Liver (tissue), 9 donors: ENCODE measurements around the gene APOL6. TPM values are rescaled to one million over a fixed set of nuclear protein-coding genes. Genes with fewer than 3 reads are reported as not detected.

Experiments used
- DNase-seq: peaks from one replicate; pipeline ENCODE4 v3.0.0-alpha.2; 2017; ENCODE audit warnings: low spot score
- H3K27ac ChIP-seq, 2 donors: one replicate each; pipeline ENCODE4 v1.7.0; 2013; ENCODE audit warnings: inconsistent platforms in 2 of 2, low read length in 2 of 2, control low read depth in 1 of 2, low read depth in 1 of 2, mild to moderate bottlenecking in 1 of 2
- H3K27me3 ChIP-seq, 4 donors: one replicate each; pipeline versions ENCODE4 v1.6.1 to v1.7.0; 2013; ENCODE audit warnings: low read length in 3 of 4, inconsistent platforms in 1 of 4, mild to moderate bottlenecking in 1 of 4, moderate library complexity in 1 of 4; ENCODE audit not compliant: control insufficient read depth in 4 of 4, insufficient read depth in 4 of 4
- H3K36me3 ChIP-seq, 4 donors: one replicate each; pipeline versions ENCODE4 v1.6.1 to v1.7.0; 2013; ENCODE audit warnings: low read length in 3 of 4, mild to moderate bottlenecking in 3 of 4, low read depth in 1 of 4, moderate library complexity in 1 of 4; ENCODE audit not compliant: control insufficient read depth in 4 of 4, insufficient read depth in 3 of 4
- H3K4me1 ChIP-seq, 4 donors: one replicate each; pipeline versions ENCODE4 v1.6.1 to v1.7.0; 2013; ENCODE audit warnings: low read length in 3 of 4, mild to moderate bottlenecking in 3 of 4, moderate library complexity in 1 of 4; ENCODE audit not compliant: control insufficient read depth in 4 of 4, insufficient read depth in 4 of 4
- H3K4me3 ChIP-seq, 3 donors: one replicate each; pipeline versions ENCODE4 v1.6.1 to v1.7.0; 2013; ENCODE audit warnings: low read length in 3 of 3, control low read depth in 1 of 3, low read depth in 1 of 3, mild to moderate bottlenecking in 1 of 3
- H3K9ac ChIP-seq, 2 donors: one replicate each; pipeline ENCODE4 v1.7.0; 2013; ENCODE audit warnings: low read length in 2 of 2, mild to moderate bottlenecking in 2 of 2, moderate library complexity in 2 of 2, control low read depth in 1 of 2, low read depth in 1 of 2
- H3K9me3 ChIP-seq, 4 donors: one replicate each; pipeline versions ENCODE4 v1.6.1 to v1.7.0; 2013; ENCODE audit warnings: low read length in 3 of 4; ENCODE audit not compliant: control insufficient read depth in 4 of 4
- ATF3 ChIP-seq: IDR thresholded peaks from 2 replicates; pipeline ENCODE4 v1.6.1; 2016; ENCODE audit warnings: antibody characterized with exemption
- EGR1 ChIP-seq, 2 donors: IDR thresholded peaks; 2 replicates each; pipeline ENCODE4 v1.6.1; 2016 to 2018; ENCODE audit warnings: antibody characterized with exemption in 2 of 2, low read depth in 2 of 2
- FOXA1 ChIP-seq: IDR thresholded peaks from 2 replicates; pipeline ENCODE4 v1.6.1; 2016; ENCODE audit warnings: antibody characterized with exemption
- FOXA2 ChIP-seq: IDR thresholded peaks from 2 replicates; pipeline ENCODE4 v1.6.1; 2016; ENCODE audit warnings: antibody characterized with exemption
- GABPA ChIP-seq, 2 donors: IDR thresholded peaks in 1 of 2; conservative IDR thresholded peaks in 1 of 2; 2 replicates each; pipeline ENCODE4 v1.6.1; 2016; ENCODE audit warnings: antibody characterized with exemption in 2 of 2, mild to moderate bottlenecking in 1 of 2, moderate library complexity in 1 of 2
- HNF4A ChIP-seq, 2 donors: conservative IDR thresholded peaks; 2 replicates each; pipeline ENCODE4 v1.6.1; 2016; ENCODE audit warnings: antibody characterized with exemption in 2 of 2, mild to moderate bottlenecking in 2 of 2
- HNF4G ChIP-seq: IDR thresholded peaks from 2 replicates; pipeline ENCODE4 v1.6.1; 2016; ENCODE audit warnings: antibody characterized with exemption
- JUND ChIP-seq, 2 donors: IDR thresholded peaks; 2 replicates each; pipeline ENCODE4 v1.6.1; 2016; ENCODE audit warnings: antibody characterized with exemption in 2 of 2
- NR2F2 ChIP-seq: IDR thresholded peaks from 2 replicates; pipeline ENCODE4 v1.6.1; 2016; ENCODE audit warnings: antibody characterized with exemption
- RAD21 ChIP-seq, 2 donors: IDR thresholded peaks; 2 replicates each; pipeline ENCODE4 v1.6.1; 2016; ENCODE audit warnings: antibody characterized with exemption in 2 of 2, mild to moderate bottlenecking in 2 of 2
- REST ChIP-seq: IDR thresholded peaks from 2 replicates; pipeline ENCODE4 v1.6.1; 2016; ENCODE audit warnings: antibody characterized with exemption, mild to moderate bottlenecking
- RXRA ChIP-seq, 2 donors: IDR thresholded peaks; 2 replicates each; pipeline ENCODE4 v1.6.1; 2017 to 2018; ENCODE audit warnings: antibody characterized with exemption in 2 of 2, mild to moderate bottlenecking in 1 of 2
- SP1 ChIP-seq: IDR thresholded peaks from 2 replicates; pipeline ENCODE4 v1.6.1; 2018; ENCODE audit warnings: antibody characterized with exemption, mild to moderate bottlenecking
- TAF1 ChIP-seq: conservative IDR thresholded peaks from 2 replicates; pipeline ENCODE4 v1.6.1; 2016; ENCODE audit warnings: antibody characterized with exemption, mild to moderate bottlenecking
- YY1 ChIP-seq: IDR thresholded peaks from 2 replicates; pipeline ENCODE4 v1.6.1; 2016; ENCODE audit warnings: antibody characterized with exemption, mild to moderate bottlenecking
- ZBTB33 ChIP-seq: IDR thresholded peaks from 2 replicates; pipeline ENCODE4 v1.6.1; 2016; ENCODE audit warnings: antibody characterized with exemption
- WGBS: extraction: QIAGEN DNeasy Blood & Tissue Kit; methylation state at CpG from one replicate; pipeline ENCODE4 v1.1.7; 2013; 5-methylcytosine and 5-hydroxymethylcytosine counted together
- polyA plus RNA-seq, 2 donors: library from polyadenylated mRNA; stranded (reverse) in 1 of 2; unstranded in 1 of 2; fragments of 200-250 nt in 1 of 2; fragments of >200 nt in 1 of 2; fragmentation: Nextera tagmentation in 1 of 2; extraction: Ambion mirVana in 1 of 2; gene quantifications; one replicate each; pipeline versions ENCODE4 v1.2.1 to v1.2.3, GENCODE V29; 2013 to 2015
- total RNA-seq, 2 donors: library from RNA; depleted of rRNA; stranded (reverse); fragments of >200 nt; gene quantifications; one replicate each; pipeline ENCODE4 v1.2.3, GENCODE V29; 2014
- TF ChIP-seq, protein P1 (sequence below): IDR thresholded peaks from 2 replicates; pipeline ENCODE4 v1.6.1; 2016; ENCODE audit warnings: antibody characterized with exemption
- TF ChIP-seq, protein P2 (sequence below): fragments of 150-350 bp; IDR thresholded peaks from 2 replicates; pipeline ENCODE4 v1.5.1; 2017; ENCODE audit warnings: improper control_type of control experiment, low read depth, low read length; ENCODE audit not compliant: missing input control
- donor health status: healthy.
- donor health status: healthy.
- donor health status: healthy.
- donor health status: healthy.
- donor health status: healthy.

APOL6 gene
- total and polyA plus RNA-seq, 4 donors: 10.3 to 80.1 (median 17.3) TPM

DNA sequence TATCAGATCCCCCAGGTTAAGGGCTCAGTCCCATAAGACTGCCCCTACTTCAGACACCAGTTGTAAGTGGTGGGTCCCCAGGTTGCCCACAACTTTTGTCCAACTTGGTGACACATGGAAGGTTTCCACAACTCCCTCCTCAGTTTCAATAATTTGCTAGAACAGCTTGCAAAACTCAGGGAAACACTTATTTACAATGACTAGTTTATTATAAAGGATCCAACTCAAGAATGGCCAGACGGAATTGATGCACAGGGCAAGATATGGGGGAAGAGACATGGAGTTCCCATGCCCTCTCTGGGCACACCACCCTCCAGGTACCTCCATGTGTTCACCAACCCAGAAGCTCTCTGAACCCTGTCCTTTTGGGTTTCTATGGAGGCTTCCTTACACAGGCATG lies 5.6 kb downstream of the APOL6 start:
- TF ChIP-seq FOXA1: no peak
- no peak for TF ChIP-seq FOXA2
- no peak for TF ChIP-seq ATF3
- TF ChIP-seq, protein P1, sequence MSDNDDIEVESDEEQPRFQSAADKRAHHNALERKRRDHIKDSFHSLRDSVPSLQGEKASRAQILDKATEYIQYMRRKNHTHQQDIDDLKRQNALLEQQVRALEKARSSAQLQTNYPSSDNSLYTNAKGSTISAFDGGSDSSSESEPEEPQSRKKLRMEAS: no peak
- TF ChIP-seq JUND (IDR thresholded peaks at IDR 0.05): no peak
- no peak for TF ChIP-seq SP1
- no peak for TF ChIP-seq NR2F2
- TF ChIP-seq HNF4A (conservative IDR thresholded peaks at IDR 0.05): no peak
- TF ChIP-seq, protein P2, sequence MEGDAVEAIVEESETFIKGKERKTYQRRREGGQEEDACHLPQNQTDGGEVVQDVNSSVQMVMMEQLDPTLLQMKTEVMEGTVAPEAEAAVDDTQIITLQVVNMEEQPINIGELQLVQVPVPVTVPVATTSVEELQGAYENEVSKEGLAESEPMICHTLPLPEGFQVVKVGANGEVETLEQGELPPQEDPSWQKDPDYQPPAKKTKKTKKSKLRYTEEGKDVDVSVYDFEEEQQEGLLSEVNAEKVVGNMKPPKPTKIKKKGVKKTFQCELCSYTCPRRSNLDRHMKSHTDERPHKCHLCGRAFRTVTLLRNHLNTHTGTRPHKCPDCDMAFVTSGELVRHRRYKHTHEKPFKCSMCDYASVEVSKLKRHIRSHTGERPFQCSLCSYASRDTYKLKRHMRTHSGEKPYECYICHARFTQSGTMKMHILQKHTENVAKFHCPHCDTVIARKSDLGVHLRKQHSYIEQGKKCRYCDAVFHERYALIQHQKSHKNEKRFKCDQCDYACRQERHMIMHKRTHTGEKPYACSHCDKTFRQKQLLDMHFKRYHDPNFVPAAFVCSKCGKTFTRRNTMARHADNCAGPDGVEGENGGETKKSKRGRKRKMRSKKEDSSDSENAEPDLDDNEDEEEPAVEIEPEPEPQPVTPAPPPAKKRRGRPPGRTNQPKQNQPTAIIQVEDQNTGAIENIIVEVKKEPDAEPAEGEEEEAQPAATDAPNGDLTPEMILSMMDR: no peak
- no peak for TF ChIP-seq TAF1
- TF ChIP-seq RAD21 (IDR thresholded peaks at IDR 0.05): no peak
- no peak for TF ChIP-seq ZBTB33
- TF ChIP-seq YY1: no peak
- no peak for TF ChIP-seq HNF4G
- WGBS: 100% methylated on average over 1 of the region's 1 CpG
- Histone ChIP-seq H3K9ac (no peak overlapping the region), H3K27me3 (no peaks in the 10 kb centered on the region), H3K27ac (no peak overlapping the region), H3K36me3 (peaks cover 9 to 40% (median 27%) of the 10 kb centered on the region in 4 donors), H3K9me3 (no peaks in the 10 kb centered on the region), H3K4me1 (peaks cover 7 to 34% (median 15%) of the 10 kb centered on the region in 4 donors), H3K4me3 (no peak overlapping the region)
- no peak for DNase-seq

DNA sequence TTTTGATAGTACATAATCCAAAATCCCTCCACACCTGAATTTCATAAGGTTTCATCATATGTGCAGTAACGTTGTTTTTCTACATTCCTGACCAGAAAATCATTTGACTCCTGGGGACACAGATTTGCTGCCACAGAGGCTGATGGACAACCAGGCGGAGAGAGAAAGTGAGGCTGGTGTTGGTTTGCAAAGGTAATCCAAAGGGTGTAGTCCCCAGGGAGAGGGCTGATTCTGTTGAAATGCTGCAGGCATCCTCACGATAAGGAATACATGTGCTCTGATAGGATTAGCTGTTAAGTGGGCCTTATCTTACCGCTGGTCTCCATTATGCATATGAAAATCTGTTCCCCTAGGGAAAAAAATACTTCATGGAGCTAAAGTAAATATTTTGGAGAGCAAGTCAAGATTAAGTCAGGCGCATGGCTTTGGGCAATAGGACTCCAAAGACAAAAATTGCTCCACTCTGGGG lies 8.1 kb downstream of the APOL6 start:
- TF ChIP-seq, protein P2: no peak
- TF ChIP-seq, protein P1: no peak
- TF ChIP-seq RXRA (IDR thresholded peaks at IDR 0.05) (no peak), EGR1 (IDR thresholded peaks at IDR 0.05; ENCODE audit: low read depth in 2 of 2) (no peak), HNF4G (no peak), ZBTB33 (no peak), FOXA1 (no peak), FOXA2 (no peak), YY1 (no peak), SP1 (no peak), TAF1 (no peak), JUND (IDR thresholded peaks at IDR 0.05) (no peak), GABPA (IDR thresholded peaks at IDR 0.05 in 1 of 2, conservative IDR thresholded peaks at IDR 0.05 in 1 of 2) (no peak), REST (no peak), NR2F2 (no peak), ATF3 (no peak), HNF4A (conservative IDR thresholded peaks at IDR 0.05) (no peak), RAD21 (IDR thresholded peaks at IDR 0.05) (no peak)
- no peaks in the 10 kb centered on the region for H3K27me3 ChIP-seq
- H3K9me3 ChIP-seq: no peaks in the 10 kb centered on the region
- WGBS: 85% methylated on average over 5 of the region's 5 CpGs
- H3K27ac ChIP-seq: no peak overlapping the region
- peaks cover 2 to 29% (median 6%) of the 10 kb centered on the region in 4 donors for H3K4me1 ChIP-seq
- DNase-seq: no peak
- peaks cover 14 to 55% (median 37%) of the 10 kb centered on the region in 4 donors for H3K36me3 ChIP-seq
- H3K4me3 ChIP-seq: no peak overlapping the region
- no peak overlapping the region for H3K9ac ChIP-seq
